DMS 273 (cell line): ENCODE results near the gene DMTF1.
A peak's percentile ranks its signal among the peaks of the same experiment; 100 is the strongest.
"Not testable (repeated sequence)": the region's sequence is repeated elsewhere in the genome, so short reads cannot be mapped to it uniquely, and the experiment has no call there.

ENCODE experiments used
- DNase-seq: peaks from one replicate; lab custom pipeline; 2025; ENCODE audit not compliant: unreplicated experiment; lab: John Stamatoyannopoulos, UW

DMTF1 gene

GRCh38 chr7:87192784-87193487 is 40.7 kb downstream of the DMTF1 start:
- no peak for DNase-seq

- DNase-seq, result no peak
Measured at GRCh38 chr7:87193912-87194311, 41.7 kb downstream of the DMTF1 start.

- peak; percentile 23 for DNase-seq
Measured at GRCh38 chr7:87199241-87199640, 47.0 kb downstream of the DMTF1 start.

GRCh38 chr7:87199700-87200450 is 47.6 kb downstream of the DMTF1 start:
- no peak for DNase-seq

GRCh38 chr7:87202208-87202607 is 50.0 kb downstream of the DMTF1 start:
- DNase-seq, result no peak

- DNase-seq, result no peak
Measured at GRCh38 chr7:87202705-87203104, 50.5 kb downstream of the DMTF1 start.

- not testable (repeated sequence) for DNase-seq
Measured at GRCh38 chr7:87203929-87204328, 51.7 kb downstream of the DMTF1 start.

- peak; percentile 24 for DNase-seq
Measured at GRCh38 chr7:87204933-87205332, 52.7 kb downstream of the DMTF1 start.

- DNase-seq, result not testable (repeated sequence)
Measured at GRCh38 chr7:87205701-87206100, 53.4 kb downstream of the DMTF1 start.

GRCh38 chr7:87206361-87206760 is 54.1 kb downstream of the DMTF1 start:
- no peak for DNase-seq

GRCh38 chr7:87209295-87209924 is 57.2 kb downstream of the DMTF1 start:
- no peak for DNase-seq

- no peak for DNase-seq
Measured at GRCh38 chr7:87210506-87210905, 58.3 kb downstream of the DMTF1 start.

- DNase-seq, result no peak
Measured at GRCh38 chr7:87212498-87212897, 60.2 kb downstream of the DMTF1 start.

GRCh38 chr7:87213252-87213651 is 61.0 kb downstream of the DMTF1 start:
- no peak for DNase-seq

- DNase-seq, result no peak
Measured at GRCh38 chr7:87213811-87214210, 61.6 kb downstream of the DMTF1 start.

GRCh38 chr7:87215046-87215445 is 62.8 kb downstream of the DMTF1 start:
- DNase-seq, result no peak

GRCh38 chr7:87216701-87217508 is 64.7 kb downstream of the DMTF1 start:
- no peak for DNase-seq

- no peak for DNase-seq
Measured at GRCh38 chr7:87217983-87218653, 65.9 kb downstream of the DMTF1 start.

GRCh38 chr7:87218796-87219544 is 66.7 kb downstream of the DMTF1 start:
- DNase-seq, result peak; percentile 78

GRCh38 chr7:87219545-87220025 is 67.3 kb downstream of the DMTF1 start, which contains the start of gene TMEM243:
Gene TMEM243, minus strand, starts transcription at chr7:87219732. Its CDS starts 229 bp downstream, at chr7:87219503.
- peak; percentile 91 for DNase-seq
